Heart left ventricle (tissue), 13 donors: ENCODE results near the gene NCR2.

Experiments
- CTCF ChIP-seq, 12 donors: fragments of 200-600 bp; sonication (generic) in 4 of 12; IDR thresholded peaks; one replicate each; pipeline versions ENCODE4 v1.5.0 to v1.8.0; 2018 to 2022; ENCODE audit warnings: antibody characterized with exemption in 12 of 12, mild to moderate bottlenecking in 5 of 12
- POLR2A ChIP-seq, 2 donors: fragments of 450-650 bp; IDR thresholded peaks; one replicate each; pipeline ENCODE4 v1.6.1; 2017; ENCODE audit warnings: antibody characterized with exemption in 2 of 2, mild to moderate bottlenecking in 2 of 2, moderate library complexity in 2 of 2
- donor health status: ischemic (EF 13 %, LVEDD 7.1; RV severe dilation, severe dysfunction).
- donor health status: DM: no; HTN: yes; CAD: no.
- donor health status: DM: no; HTN: no; CAD: no.
- donor health status: ischemic (EF 25% LVEDD 6.9; RV normal size, moderate dysfunction).
- donor health status: ischemic (EF 25% LVEDD 5.7; RV mildly dilated, moderate dysfunction).
- donor health status: ischemic (EF 35%, LVEDD 5.7; RV mildly dilated, moderate dysfunction).
- donor health status: nonischemic (EF 11% LVEDD 7.7; RV severe dilation, severe dysfunction).
- donor health status: DM: yes; HTN: yes; CAD: no.
- donor health status: PGD.
- donor health status: ischemic (EF 29% LVEDD 5.4; RV normal size, mild dysfunction).
- donor health status: nonischemic (EF 23%, LVEDD 6.1; RV moderate dilation, normal function).

GRCh38 chr6:41371992-41372831 lies 36.8 kb downstream of the NCR2 start:
- TF ChIP-seq POLR2A (IDR thresholded peaks at IDR 0.05) (no peak), CTCF (IDR thresholded peaks at IDR 0.05) (no peak)
